HCT116 (cell line): ENCODE results near the gene CYB5B. TPM values are rescaled to one million over a fixed set of nuclear protein-coding genes. Genes with fewer than 3 reads are reported as not detected.

Experiments
- ATAC-seq: fragments of 200-7000 bp; cut with Tn5 transposase; 2 replicates; pipeline ENCODE4 v1.9.1; 2020; ENCODE audit warnings: mild to moderate bottlenecking, moderate library complexity
- BruUV-seq: library from RNA; stranded (reverse); fragments of 400-500 nt; replicated peaks from 2 replicates; lab custom pipeline; 2021; lab: Mats Ljungman, UMichigan
- CTCF ChIA-PET: fragments of 300-600 bp; sonication (Branson Sonifier 250); formaldehyde crosslinking; loops from one replicate; lab custom pipeline; 2021; ENCODE audit warnings: antibody characterized with exemption; lab: Charles Lee
- POLR2A ChIA-PET: fragments of 300-600, 350-600 bp; sonication (Branson Sonifier 250); formaldehyde crosslinking; loops from one replicate; lab custom pipeline; 2021; ENCODE audit warnings: antibody characterized with exemption; lab: Charles Lee
- RAD21 ChIA-PET, 2 experiments: fragments of 300-600 bp; sonication (Branson Sonifier 250); formaldehyde crosslinking; loops; one replicate each; lab custom pipeline; 2023; ENCODE audit warnings: low total read pairs in 2 of 2; ENCODE audit not compliant: uncharacterized antibody in 2 of 2, unreplicated experiment in 2 of 2, low non-redundant PET in 1 of 2; lab: Charles Lee
- DNase-seq: peaks from one replicate; pipeline ENCODE4 v3.0.0-alpha.2; 2010; ENCODE audit warnings: low read depth, low spot score
- H2AFZ ChIP-seq: fragments of 200-600 bp; shearing (Covaris generic), sonication (generic); 2 replicates; pipeline ENCODE4 v1.6.1; 2017; ENCODE audit warnings: low read depth, mixed run types, mixed read lengths, antibody characterized with exemption, low read length; ENCODE audit not compliant: poor library complexity, severe bottlenecking
- H3K27ac ChIP-seq: 2 replicates; pipeline ENCODE4 v1.5.1; 2012; ENCODE audit warnings: low read depth, low read length
- H3K27me3 ChIP-seq: fragments of 200-600 bp; sonication (generic); 2 replicates; pipeline ENCODE4 v1.6.1; 2016; ENCODE audit warnings: mixed run types, low read length, mixed read lengths; ENCODE audit not compliant: insufficient read depth
- H3K36me3 ChIP-seq, 2 experiments: fragments of 200-500 bp in 1 of 2; fragments of 200-600 bp in 1 of 2; sonication (Bioruptor generic) in 1 of 2; sonication (generic) in 1 of 2; 2 replicates each; pipeline versions ENCODE4 v1.5.1 to v1.6.1; 2014 to 2016; ENCODE audit warnings: low read length in 2 of 2, inconsistent platforms in 1 of 2, mixed read lengths in 1 of 2, mixed run types in 1 of 2; ENCODE audit not compliant: insufficient read depth in 2 of 2, control insufficient read depth in 1 of 2
- H3K4me1 ChIP-seq, 2 experiments: fragments of 200-600 bp in 1 of 2; sonication (generic) in 1 of 2; 2 replicates each; pipeline versions ENCODE4 v1.5.1 to v1.6.1; 2012 to 2017; ENCODE audit warnings: low read length in 2 of 2, inconsistent platforms in 1 of 2, mild to moderate bottlenecking in 1 of 2, mixed read lengths in 1 of 2, mixed run types in 1 of 2, moderate library complexity in 1 of 2; ENCODE audit not compliant: insufficient read depth in 2 of 2, control insufficient read depth in 1 of 2
- H3K4me2 ChIP-seq: fragments of 200-600 bp; sonication (generic); 2 replicates; pipeline ENCODE4 v1.6.1; 2017; ENCODE audit warnings: mixed run types, low read length, mixed read lengths
- H3K4me3 ChIP-seq, 2 experiments: fragments of 200-600 bp in 1 of 2; sonication (generic) in 1 of 2; replicated peaks in 1 of 2; 2 replicates each; pipeline ENCODE4 v1.5.1; 2011 to 2016; ENCODE audit warnings: low read length in 2 of 2, control low read depth in 1 of 2, low read depth in 1 of 2, mild to moderate bottlenecking in 1 of 2, mixed read lengths in 1 of 2, mixed run types in 1 of 2
- H3K79me2 ChIP-seq: fragments of 200-600 bp; sonication (generic); 2 replicates; pipeline ENCODE4 v1.6.1; 2017; ENCODE audit warnings: mild to moderate bottlenecking, mixed run types, low read length, moderate library complexity, mixed read lengths; ENCODE audit not compliant: insufficient read depth
- H3K9ac ChIP-seq: fragments of 200-600 bp; sonication (generic); 2 replicates; pipeline ENCODE4 v1.6.1; 2016; ENCODE audit warnings: low read length, mixed read lengths
- H3K9me2 ChIP-seq: fragments of 200-600 bp; sonication (generic), shearing (Covaris generic); 2 replicates; pipeline ENCODE4 v1.6.1; 2017; ENCODE audit warnings: mixed run types, mild to moderate bottlenecking, moderate library complexity; ENCODE audit not compliant: insufficient read depth
- H3K9me3 ChIP-seq, 2 experiments: fragments of 200-500 bp in 1 of 2; fragments of 200-600 bp in 1 of 2; sonication (Bioruptor generic) in 1 of 2; sonication (generic) in 1 of 2; 2 replicates each; pipeline ENCODE4 v1.6.1; 2014 to 2017; ENCODE audit warnings: low read length in 2 of 2, mixed read lengths in 2 of 2, inconsistent platforms in 1 of 2, low read depth in 1 of 2, mild to moderate bottlenecking in 1 of 2, mixed run types in 1 of 2, moderate library complexity in 1 of 2; ENCODE audit not compliant: control insufficient read depth in 1 of 2, insufficient read depth in 1 of 2
- H4K20me1 ChIP-seq: fragments of 200-600 bp; sonication (generic), shearing (Covaris generic); 2 replicates; pipeline ENCODE4 v1.6.1; 2017; ENCODE audit warnings: mixed run types, mild to moderate bottlenecking, moderate library complexity; ENCODE audit not compliant: insufficient read depth
- EGR1 ChIP-seq: IDR thresholded peaks from 2 replicates; pipeline ENCODE4 v1.6.1; 2012; ENCODE audit warnings: low read depth
- ELF1 ChIP-seq: IDR thresholded peaks from 2 replicates; pipeline ENCODE4 v1.6.1; 2012; ENCODE audit warnings: low read depth, borderline replicate concordance
- EZH2 ChIP-seq: fragments of 200-600 bp; sonication (generic); IDR thresholded peaks from 2 replicates; pipeline ENCODE4 v1.6.1; 2017; ENCODE audit warnings: antibody characterized with exemption, mixed run types
- EZH2phosphoT487 ChIP-seq: fragments of 200-600 bp; IDR thresholded peaks from 2 replicates; pipeline ENCODE4 v1.6.1; 2018; ENCODE audit warnings: antibody characterized with exemption, borderline replicate concordance
- FOSL1 ChIP-seq: IDR thresholded peaks from 2 replicates; pipeline ENCODE4 v1.6.1; 2012; ENCODE audit warnings: low read depth
- JUND ChIP-seq: IDR thresholded peaks from 2 replicates; pipeline ENCODE4 v1.6.1; 2012
- POLR2AphosphoS5 ChIP-seq: IDR thresholded peaks from 2 replicates; pipeline ENCODE4 v1.6.1; 2011; ENCODE audit warnings: mild to moderate bottlenecking, low read depth, low read length, moderate library complexity
- SIN3A ChIP-seq: IDR thresholded peaks from 2 replicates; pipeline ENCODE4 v1.6.1; 2012; ENCODE audit warnings: low read depth
- SP1 ChIP-seq: IDR thresholded peaks from 2 replicates; pipeline ENCODE4 v1.6.1; 2012; ENCODE audit warnings: low read depth
- SRF ChIP-seq: IDR thresholded peaks from 2 replicates; pipeline ENCODE4 v1.6.1; 2012; ENCODE audit warnings: low read depth
- ZFX ChIP-seq: fragments of 450-650 bp; IDR thresholded peaks from 2 replicates; pipeline ENCODE4 v1.6.1; 2017
- ZNF274 ChIP-seq: fragments of 200-500 bp; sonication (Bioruptor generic); IDR thresholded peaks from 2 replicates; pipeline ENCODE4 v1.6.1; 2014; ENCODE audit warnings: mild to moderate bottlenecking, low read depth, low read length, inconsistent platforms
- intact Hi-C: fragments of 100-400 bp; cut with micrococcal nuclease; formaldehyde crosslinking; loops from 2 replicates; pipeline ENCODE4 v1.10.0; 2022
- total RNA-seq: library from RNA; stranded (reverse); gene quantifications from one replicate; pipeline ENCODE4 v1.2.1, GENCODE V29; 2021; ENCODE audit not compliant: unreplicated experiment

CYB5B gene
- total RNA-seq, 1 experiment from 2014 or later: 689 TPM

DNA sequence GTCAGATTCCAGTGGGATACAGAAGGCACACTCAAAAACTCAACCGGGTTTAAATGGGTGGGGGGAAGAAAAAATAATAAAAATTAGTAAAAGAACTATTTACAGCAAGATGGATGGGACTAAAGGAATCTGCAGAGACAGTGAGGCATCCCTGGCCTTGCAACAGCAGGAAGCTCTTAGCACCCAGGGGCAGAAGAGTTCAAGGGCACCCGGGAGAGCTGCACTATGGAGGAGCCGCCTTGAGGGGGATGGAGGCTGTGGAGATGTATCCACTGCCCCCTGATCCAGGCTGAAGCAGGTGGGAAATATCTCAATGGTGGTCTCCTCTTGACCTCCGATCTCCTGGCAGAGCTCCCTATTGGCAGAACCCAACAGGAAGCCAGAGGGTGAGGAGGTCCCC lies 72.0 kb downstream of the CYB5B start:
- no TSS peak for BruUV-seq
- no peaks in the 10 kb centered on the region; a peak in 1 of 4 replicates for H3K36me3 ChIP-seq
- no peak for ATAC-seq
- TF ChIP-seq EZH2phosphoT487: no peak
- no peak for TF ChIP-seq ZFX
- TF ChIP-seq EGR1: no peak
- TF ChIP-seq, all 23 proteins: peak for 0
- Histone ChIP-seq H3K9me2 (no peaks in the 10 kb centered on the region), H2AFZ (no peak overlapping the region), H3K27ac (no peak overlapping the region), H3K9me3 (no peaks in the 10 kb centered on the region), H3K4me1 (peaks cover 0 to 3% of the 10 kb centered on the region in 2 experiments; a peak in 1 of 4 replicates), H3K4me2 (no peak overlapping the region), H3K79me2 (no peaks in the 10 kb centered on the region), H3K4me3 (no peak overlapping the region), H3K9ac (no peak overlapping the region), H4K20me1 (no peaks in the 10 kb centered on the region), H3K27me3 (no peaks in the 10 kb centered on the region)
- intact Hi-C loops: no loop called here
- ChIA-PET POLR2A (no interaction called here), CTCF (no interaction called here), RAD21 (no interaction called here)
- no peak for DNase-seq

DNA sequence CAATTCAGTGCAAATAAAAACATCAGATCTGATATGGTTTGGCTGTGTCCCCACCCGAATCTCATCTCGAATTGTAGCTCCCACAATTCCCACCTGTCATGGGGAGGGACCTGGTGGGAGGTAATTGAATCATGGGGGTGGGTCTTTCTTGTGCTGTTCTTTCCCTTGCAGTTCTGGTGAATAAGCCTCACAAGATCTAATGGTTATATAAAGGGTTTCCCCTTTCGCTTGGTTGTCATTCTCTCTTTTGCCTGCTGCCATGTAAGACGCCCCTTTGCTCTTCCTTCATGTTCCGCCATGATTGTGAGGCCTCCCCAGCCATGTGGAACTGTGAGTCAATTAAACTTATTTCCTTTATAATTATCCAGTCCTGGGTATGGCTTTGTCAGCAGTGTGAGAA lies 72.5 kb downstream of the CYB5B start:
- Histone ChIP-seq H3K4me2 (no peak overlapping the region), H3K4me3 (no peak overlapping the region), H3K9me2 (no peaks in the 10 kb centered on the region), H3K36me3 (no peaks in the 10 kb centered on the region), H4K20me1 (no peaks in the 10 kb centered on the region), H3K9me3 (no peaks in the 10 kb centered on the region), H3K27ac (no peak overlapping the region), H3K9ac (no peak overlapping the region), H3K79me2 (no peaks in the 10 kb centered on the region), H3K4me1 (peaks cover 0 to 4% of the 10 kb centered on the region in 2 experiments; a peak in 2 of 4 replicates), H2AFZ (no peak overlapping the region), H3K27me3 (no peaks in the 10 kb centered on the region)
- DNase-seq (no peak), ATAC-seq (no peak)
- intact Hi-C loops: no loop called here
- CTCF ChIA-PET: no interaction called here
- RAD21 ChIA-PET: no interaction called here
- BruUV-seq: no TSS peak
- TF ChIP-seq ELF1 (no peak), FOSL1 (no peak), EGR1 (no peak), SIN3A (no peak), JUND (no peak), ZNF274 (no peak), POLR2AphosphoS5 (no peak), ZFX (no peak), SRF (no peak), EZH2phosphoT487 (no peak), EZH2 (no peak), SP1 (no peak)
- POLR2A ChIA-PET: no interaction called here
